Ascending aorta (tissue), 2 donors: Measurements from ENCODE around the gene ARHGAP35. TPM values are rescaled to one million over a fixed set of nuclear protein-coding genes. Genes with fewer than 3 reads are reported as not detected.
"Not testable (repeated sequence)": the region's sequence is repeated elsewhere in the genome, so short reads cannot be mapped to it uniquely, and the experiment has no call there.

Source experiments
- DNase-seq, 2 donors: peaks; one replicate each; pipeline ENCODE4 v3.0.0-alpha.2; 2019; ENCODE audit warnings: low spot score in 2 of 2
- H3K27ac ChIP-seq, 2 donors: fragments of 200-600 bp; sonication (generic); one replicate each; pipeline ENCODE4 v1.5.1; 2016 to 2017; ENCODE audit warnings: mild to moderate bottlenecking in 1 of 2
- H3K27me3 ChIP-seq: fragments of 200-600 bp; sonication (generic); one replicate; pipeline ENCODE4 v1.5.1; 2017
- H3K36me3 ChIP-seq, 2 donors: fragments of 200-600 bp; sonication (generic); one replicate each; pipeline ENCODE4 v1.5.1; 2016
- H3K4me1 ChIP-seq, 2 donors: fragments of 200-600 bp; sonication (generic); one replicate each; pipeline ENCODE4 v1.5.1; 2016 to 2017; ENCODE audit warnings: mild to moderate bottlenecking in 1 of 2
- H3K4me3 ChIP-seq, 2 donors: fragments of 200-600 bp; sonication (generic); one replicate each; pipeline ENCODE4 v1.5.1; 2016 to 2017; ENCODE audit warnings: mild to moderate bottlenecking in 1 of 2
- H3K9me3 ChIP-seq, 2 donors: fragments of 200-600 bp; sonication (generic); one replicate each; pipeline ENCODE4 v1.5.1; 2016
- CTCF ChIP-seq, 3 experiments: fragments of 200-600 bp in 2 of 3; fragments of 450-650 bp in 1 of 3; sonication (generic) in 2 of 3; IDR thresholded peaks; one replicate each; pipeline ENCODE4 v1.5.1; 2016 to 2019; ENCODE audit warnings: antibody characterized with exemption in 3 of 3, mild to moderate bottlenecking in 1 of 3, moderate library complexity in 1 of 3
- intact Hi-C: fragments of 100-400 bp; cut with DNase I; formaldehyde crosslinking; loops from one replicate; pipeline ENCODE4 v1.15.1; 2023
- total RNA-seq: library from RNA; depleted of rRNA; stranded (reverse); fragments of >200 nt; gene quantifications from one replicate; pipeline ENCODE4 v1.1.0, GENCODE V29; 2016

ARHGAP35 gene
- total RNA-seq, 1 donor from 2014 or later, result 23.7 TPM

GRCh38 chr19:46868025-46868802 is 7.4 kb downstream of the ARHGAP35 start:
- Histone ChIP-seq H3K27me3 (no peaks in the 10 kb centered on the region), H3K4me1 (peaks cover 5 to 34% of the 10 kb centered on the region in 2 donors), H3K27ac (no peak overlapping the region), H3K4me3 (no peak overlapping the region), H3K36me3 (no peaks in the 10 kb centered on the region), H3K9me3 (no peaks in the 10 kb centered on the region)
- intact Hi-C loops, result no loop called here
- no peak for TF ChIP-seq CTCF (IDR thresholded peaks at IDR 0.05)
- no peak for DNase-seq

- H3K27ac ChIP-seq, H3K4me3 ChIP-seq, DNase-seq, H3K27me3 ChIP-seq, H3K9me3 ChIP-seq, H3K36me3 ChIP-seq, intact Hi-C loops: not testable (repeated sequence)
- peaks cover 0 to 17% of the 10 kb centered on the region in 2 donors for H3K4me1 ChIP-seq
These were observed 10.4 kb downstream of the ARHGAP35 start for GRCh38 chr19:46871173-46871572.

- no peak for DNase-seq
- intact Hi-C loops, result no loop called here
- H3K27me3 ChIP-seq, result no peaks in the 10 kb centered on the region
- no peaks in the 10 kb centered on the region for H3K36me3 ChIP-seq
- TF ChIP-seq CTCF (IDR thresholded peaks at IDR 0.05), result no peak
- H3K4me3 ChIP-seq, result no peak overlapping the region
- no peak overlapping the region for H3K27ac ChIP-seq
- peaks cover 0 to 2% of the 10 kb centered on the region in 2 donors for H3K4me1 ChIP-seq
- no peaks in the 10 kb centered on the region for H3K9me3 ChIP-seq
These were observed 12.2 kb downstream of the ARHGAP35 start for GRCh38 chr19:46872967-46873366.

- Histone ChIP-seq H3K4me1 (peaks cover 0 to 4% of the 10 kb centered on the region in 2 donors), H3K27ac (no peak overlapping the region), H3K27me3 (no peaks in the 10 kb centered on the region), H3K36me3 (no peaks in the 10 kb centered on the region), H3K4me3 (no peak overlapping the region), H3K9me3 (no peaks in the 10 kb centered on the region)
- no peak for TF ChIP-seq CTCF (IDR thresholded peaks at IDR 0.05)
- intact Hi-C loops, result no loop called here
- DNase-seq, result no peak
These were observed 14.4 kb downstream of the ARHGAP35 start for GRCh38 chr19:46875234-46875633.

GRCh38 chr19:46875657-46876056 is 14.9 kb downstream of the ARHGAP35 start:
- intact Hi-C loops, result no loop called here
- TF ChIP-seq CTCF (IDR thresholded peaks at IDR 0.05), result no peak
- Histone ChIP-seq H3K9me3 (no peaks in the 10 kb centered on the region), H3K4me1 (peaks cover 0 to 4% of the 10 kb centered on the region in 2 donors), H3K27ac (no peak overlapping the region), H3K27me3 (no peaks in the 10 kb centered on the region), H3K4me3 (no peak overlapping the region), H3K36me3 (no peaks in the 10 kb centered on the region)
- DNase-seq, result no peak

- H3K4me1 ChIP-seq, result peaks cover 0 to 4% of the 10 kb centered on the region in 2 donors
- no peaks in the 10 kb centered on the region for H3K36me3 ChIP-seq
- TF ChIP-seq CTCF (IDR thresholded peaks at IDR 0.05), result no peak
- H3K27ac ChIP-seq, result no peak overlapping the region
- no peak for DNase-seq
- intact Hi-C loops, result no loop called here
- H3K9me3 ChIP-seq, result no peaks in the 10 kb centered on the region
- H3K27me3 ChIP-seq, result no peaks in the 10 kb centered on the region
- H3K4me3 ChIP-seq, result no peak overlapping the region
These were observed 18.0 kb downstream of the ARHGAP35 start for GRCh38 chr19:46878613-46879375.
